Activated CD8-positive, alpha-beta T cell treated with anti-CD3 and anti-CD28 coated beads for 36 hours (primary cell): ENCODE results near the gene PRDM16. TPM values are rescaled to one million over a fixed set of nuclear protein-coding genes. Genes with fewer than 3 reads are reported as not detected.

Experiments used
- ATAC-seq: fragments of 200-7000 bp; cut with Tn5 transposase; one replicate; pipeline ENCODE4 v1.10.0; 2021; ENCODE audit warnings: mild to moderate bottlenecking, moderate library complexity
- CTCF ChIA-PET: fragments of 350-600 bp; sonication (Branson Sonifier 250); formaldehyde crosslinking; loops from one replicate; lab custom pipeline; 2021; ENCODE audit warnings: antibody characterized with exemption; lab: Charles Lee
- POLR2A ChIA-PET: fragments of 350-600 bp; sonication (Branson Sonifier 250); formaldehyde crosslinking; loops from one replicate; lab custom pipeline; 2021; ENCODE audit warnings: antibody characterized with exemption; lab: Charles Lee
- DNase-seq: peaks from one replicate; pipeline ENCODE4 v3.0.0-alpha.2; 2020
- H3K27ac Mint-ChIP-seq: one replicate; pipeline ENCODE4 v1.8.0; 2021; ENCODE audit warnings: mild to moderate bottlenecking, mixed read lengths
- H3K27me3 Mint-ChIP-seq: one replicate; pipeline ENCODE4 v1.8.0; 2021; ENCODE audit warnings: mixed read lengths
- H3K36me3 Mint-ChIP-seq: one replicate; pipeline ENCODE4 v1.8.0; 2021; ENCODE audit warnings: low read depth, mixed read lengths
- H3K4me1 Mint-ChIP-seq: one replicate; pipeline ENCODE4 v1.8.0; 2021; ENCODE audit warnings: low read depth, mixed read lengths
- H3K4me3 Mint-ChIP-seq: one replicate; pipeline ENCODE4 v1.8.0; 2021; ENCODE audit warnings: mild to moderate bottlenecking, moderate library complexity, mixed read lengths
- H3K9me3 Mint-ChIP-seq: one replicate; pipeline ENCODE4 v1.8.0; 2021; ENCODE audit warnings: mixed read lengths
- CTCF ChIP-seq: fragments of 200-600 bp; IDR thresholded peaks from one replicate; pipeline ENCODE4 v1.8.0; 2022; ENCODE audit warnings: antibody characterized with exemption, mild to moderate bottlenecking
- intact Hi-C: fragments of 100-400 bp; cut with micrococcal nuclease; formaldehyde crosslinking; loops from one replicate; pipeline ENCODE4 v1.10.0; 2022
- total RNA-seq, 2 experiments: library from RNA; stranded (reverse); gene quantifications; one replicate each; pipeline ENCODE4 v1.2.3, GENCODE V29; 2021

Gene PRDM16
- total RNA-seq, 2 experiments from 2014 or later, result 0.29 to 0.49 TPM

GRCh38 chr1:3467096-3468036, 398.4 kb downstream of the PRDM16 start:
- no peak for ATAC-seq
- ChIA-PET CTCF (no interaction called here), POLR2A (no interaction called here)
- Mint-ChIP-seq H3K36me3 (no peaks in the 10 kb centered on the region), H3K27me3 (no peaks in the 10 kb centered on the region), H3K4me3 (no peak overlapping the region), H3K4me1 (peaks cover 3% of the 10 kb centered on the region), H3K27ac (no peak overlapping the region), H3K9me3 (no peaks in the 10 kb centered on the region)
- intact Hi-C loops, result no loop called here
- DNase-seq, result no peak
- TF ChIP-seq CTCF, result no peak

GRCh38 chr1:3468236-3469103, 399.5 kb downstream of the PRDM16 start:
- TF ChIP-seq CTCF, result no peak
- Mint-ChIP-seq H3K27me3 (no peaks in the 10 kb centered on the region), H3K4me1 (peaks cover 3% of the 10 kb centered on the region), H3K36me3 (no peaks in the 10 kb centered on the region), H3K27ac (no peak overlapping the region), H3K9me3 (no peaks in the 10 kb centered on the region), H3K4me3 (no peak overlapping the region)
- POLR2A ChIA-PET, result no interaction called here
- CTCF ChIA-PET, result no interaction called here
- DNase-seq (no peak), ATAC-seq (no peak)
- intact Hi-C loops, result no loop called here

- ChIA-PET CTCF (interaction anchor here (1.2 kb wide), 1 partner anchor 16 kb away, joined by 3 read pairs; no protein-coding TSS in a partner anchor), POLR2A (no interaction called here)
- Mint-ChIP-seq H3K9me3 (no peaks in the 10 kb centered on the region), H3K36me3 (no peaks in the 10 kb centered on the region), H3K4me1 (peaks cover 3% of the 10 kb centered on the region), H3K27ac (no peak overlapping the region), H3K4me3 (no peak overlapping the region), H3K27me3 (no peaks in the 10 kb centered on the region)
- ATAC-seq (no peak), DNase-seq (no peak)
- intact Hi-C loops, result no loop called here
- TF ChIP-seq CTCF, result no peak
Measured at GRCh38 chr1:3469104-3469848, 400.3 kb downstream of the PRDM16 start.

- H3K4me1 Mint-ChIP-seq, result peaks cover 3% of the 10 kb centered on the region
- no peaks in the 10 kb centered on the region for H3K9me3 Mint-ChIP-seq
- H3K27ac Mint-ChIP-seq, result no peak overlapping the region
- ChIA-PET CTCF (interaction anchor here (1.2 kb wide), 1 partner anchor 17 kb away, joined by 3 read pairs; no protein-coding TSS in a partner anchor), POLR2A (no interaction called here)
- TF ChIP-seq CTCF, result no peak
- intact Hi-C loops, result no loop called here
- no peaks in the 10 kb centered on the region for H3K27me3 Mint-ChIP-seq
- no peak for ATAC-seq
- H3K36me3 Mint-ChIP-seq, result no peaks in the 10 kb centered on the region
- H3K4me3 Mint-ChIP-seq, result no peak overlapping the region
- no peak for DNase-seq
Measured at GRCh38 chr1:3469849-3470649, 401.0 kb downstream of the PRDM16 start.
